Mesenchymal stem cell (in vitro differentiated cells and primary cell): ENCODE results near the gene KHDRBS1.
"Not testable (repeated sequence)": the region's sequence is repeated elsewhere in the genome, so short reads cannot be mapped to it uniquely, and the experiment has no call there.

Experiments
- DNase-seq: peaks from one replicate; pipeline ENCODE4 v3.0.0-alpha.2; 2013
- H2AFZ ChIP-seq: one replicate; pipeline ENCODE4 v1.6.1; 2013; ENCODE audit warnings: low read depth, mild to moderate bottlenecking, control low read depth, inconsistent platforms, low read length, moderate library complexity
- H2AK5ac ChIP-seq: 2 replicates; pipeline ENCODE4 v1.6.1; 2013; ENCODE audit warnings: low read length, moderate library complexity, mild to moderate bottlenecking, inconsistent platforms; ENCODE audit not compliant: severe bottlenecking
- H2BK120ac ChIP-seq: one replicate; pipeline ENCODE4 v1.6.1; 2013; ENCODE audit warnings: low read depth, mild to moderate bottlenecking, inconsistent platforms, low read length, moderate library complexity
- H2BK12ac ChIP-seq, 2 experiments: one replicate each; pipeline ENCODE4 v1.6.1; 2013; ENCODE audit warnings: inconsistent platforms in 2 of 2, low read length in 2 of 2, mild to moderate bottlenecking in 2 of 2, moderate library complexity in 2 of 2, control low read depth in 1 of 2
- H2BK15ac ChIP-seq: one replicate; pipeline ENCODE4 v1.6.1; 2013; ENCODE audit warnings: mild to moderate bottlenecking, low read depth, inconsistent platforms; ENCODE audit not compliant: poor library complexity, severe bottlenecking
- H2BK5ac ChIP-seq: 2 replicates; pipeline ENCODE4 v1.6.1; 2013; ENCODE audit warnings: low read depth, mild to moderate bottlenecking, low read length, control low read depth, inconsistent platforms; ENCODE audit not compliant: poor library complexity, severe bottlenecking
- H3K14ac ChIP-seq, 2 experiments: one replicate each; pipeline ENCODE4 v1.6.1; 2013; ENCODE audit warnings: inconsistent platforms in 2 of 2, low read length in 2 of 2, control low read depth in 1 of 2, mild to moderate bottlenecking in 1 of 2, moderate library complexity in 1 of 2
- H3K18ac ChIP-seq, 2 experiments: one replicate each; pipeline ENCODE4 v1.6.1; 2013; ENCODE audit warnings: inconsistent platforms in 2 of 2, low read length in 2 of 2, control low read depth in 1 of 2, low read depth in 1 of 2, mild to moderate bottlenecking in 1 of 2
- H3K23ac ChIP-seq, 2 experiments: one replicate each; pipeline ENCODE4 v1.6.1; 2013; ENCODE audit warnings: inconsistent platforms in 2 of 2, low read length in 2 of 2, mild to moderate bottlenecking in 2 of 2, moderate library complexity in 2 of 2, control low read depth in 1 of 2
- H3K27ac ChIP-seq: 2 replicates; pipeline ENCODE4 v1.5.1; 2013; ENCODE audit warnings: mild to moderate bottlenecking, moderate library complexity, low read length, control low read depth, inconsistent platforms; ENCODE audit not compliant: poor library complexity, severe bottlenecking
- H3K27me3 ChIP-seq, 2 experiments: 2 replicates each; pipeline versions ENCODE4 v1.6.1 to v1.7.0; 2013; ENCODE audit warnings: low read length in 2 of 2, mild to moderate bottlenecking in 2 of 2, moderate library complexity in 2 of 2, control low read depth in 1 of 2, inconsistent platforms in 1 of 2; ENCODE audit not compliant: control insufficient read depth in 1 of 2, insufficient read depth in 1 of 2
- H3K36me3 ChIP-seq, 2 experiments: 2 replicates each; pipeline versions ENCODE4 v1.6.1 to v1.7.0; 2013; ENCODE audit warnings: low read length in 2 of 2, control low read depth in 1 of 2, inconsistent platforms in 1 of 2, low read depth in 1 of 2, mild to moderate bottlenecking in 1 of 2; ENCODE audit not compliant: insufficient read depth in 2 of 2, control insufficient read depth in 1 of 2
- H3K4ac ChIP-seq, 2 experiments: one replicate each; pipeline ENCODE4 v1.6.1; 2013; ENCODE audit warnings: inconsistent platforms in 2 of 2, low read length in 2 of 2, mild to moderate bottlenecking in 2 of 2, moderate library complexity in 2 of 2, control low read depth in 1 of 2, low read depth in 1 of 2
- H3K4me1 ChIP-seq: 2 replicates; pipeline ENCODE4 v1.6.1; 2013; ENCODE audit warnings: low read depth, low read length, control low read depth; ENCODE audit not compliant: control insufficient read depth, insufficient read depth
- H3K4me2 ChIP-seq: 2 replicates; pipeline ENCODE4 v1.6.1; 2013; ENCODE audit warnings: low read length, mild to moderate bottlenecking, inconsistent platforms; ENCODE audit not compliant: poor library complexity, severe bottlenecking
- H3K4me3 ChIP-seq, 2 experiments: 2 replicates each; pipeline versions ENCODE4 v1.5.1 to v1.7.0; 2013; ENCODE audit warnings: low read length in 2 of 2, mild to moderate bottlenecking in 2 of 2, control low read depth in 1 of 2, low read depth in 1 of 2; ENCODE audit not compliant: insufficient read depth in 1 of 2
- H3K79me1 ChIP-seq: replicated peaks from 2 replicates; pipeline ENCODE4 v1.6.1; 2013; ENCODE audit warnings: mild to moderate bottlenecking, control low read depth, low read length, inconsistent platforms; ENCODE audit not compliant: poor library complexity, severe bottlenecking
- H3K9ac ChIP-seq: 2 replicates; pipeline ENCODE4 v1.7.0; 2013; ENCODE audit warnings: mild to moderate bottlenecking, low read length, moderate library complexity
- H3K9me3 ChIP-seq: 2 replicates; pipeline ENCODE4 v1.7.0; 2013; ENCODE audit warnings: mild to moderate bottlenecking, low read length; ENCODE audit not compliant: control insufficient read depth
- H4K8ac ChIP-seq: one replicate; pipeline ENCODE4 v1.6.1; 2013; ENCODE audit warnings: inconsistent platforms, mild to moderate bottlenecking, low read length, moderate library complexity
- H4K91ac ChIP-seq: one replicate; pipeline ENCODE4 v1.6.1; 2013; ENCODE audit warnings: mild to moderate bottlenecking, low read length, inconsistent platforms
- WGBS: methylation state at CpG from one replicate; pipeline ENCODE4 v1.1.7; 2013; ENCODE audit warnings: mixed read lengths; 5-methylcytosine and 5-hydroxymethylcytosine counted together

The KHDRBS1 gene

DNA sequence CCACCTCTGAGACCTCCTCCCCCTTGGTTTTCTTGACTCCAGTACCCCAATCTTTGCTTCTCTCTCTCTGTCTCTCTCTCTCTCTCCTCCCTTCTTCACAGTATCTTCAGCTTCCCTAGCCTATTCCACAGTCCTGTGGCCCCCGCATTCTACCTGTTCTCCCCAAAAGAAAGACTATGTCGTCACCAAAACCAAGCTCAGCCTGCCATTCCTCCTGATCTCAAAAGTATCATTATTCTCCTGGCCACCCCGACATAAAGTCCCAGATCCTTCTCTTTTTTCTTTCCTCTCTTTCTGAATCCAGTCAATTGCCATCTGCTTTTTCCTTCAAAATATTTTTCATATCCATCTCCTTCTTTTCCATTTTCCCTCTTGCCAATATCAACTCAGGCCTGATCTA lies 23.7 kb upstream of the KHDRBS1 start:
- no peak overlapping the region for H2BK12ac ChIP-seq
- H4K91ac ChIP-seq, result no peak overlapping the region
- no peaks in the 10 kb centered on the region for H3K27me3 ChIP-seq
- H3K79me1 ChIP-seq, result no peaks in the 10 kb centered on the region
- H3K4me1 ChIP-seq, result peaks cover 13% of the 10 kb centered on the region
- H3K9me3 ChIP-seq, result no peaks in the 10 kb centered on the region
- no peak overlapping the region for H3K4me2 ChIP-seq
- H2AK5ac ChIP-seq, result no peak overlapping the region
- no peak overlapping the region for H3K27ac ChIP-seq
- 95% methylated on average over 3 of the region's 3 CpGs for WGBS
- no peak for DNase-seq
- no peak overlapping the region for H3K23ac ChIP-seq
- no peak overlapping the region for H4K8ac ChIP-seq
- H3K4ac ChIP-seq, result no peak overlapping the region
- H3K36me3 ChIP-seq, result no peaks in the 10 kb centered on the region
- no peak overlapping the region for H3K4me3 ChIP-seq
- no peak overlapping the region for H2AFZ ChIP-seq
- H3K18ac ChIP-seq, result no peak overlapping the region
- H3K14ac ChIP-seq, result no peak overlapping the region
- H2BK5ac ChIP-seq, result no peak overlapping the region
- H3K9ac ChIP-seq, result no peak overlapping the region
- no peak overlapping the region for H2BK15ac ChIP-seq
- no peak overlapping the region for H2BK120ac ChIP-seq

DNA sequence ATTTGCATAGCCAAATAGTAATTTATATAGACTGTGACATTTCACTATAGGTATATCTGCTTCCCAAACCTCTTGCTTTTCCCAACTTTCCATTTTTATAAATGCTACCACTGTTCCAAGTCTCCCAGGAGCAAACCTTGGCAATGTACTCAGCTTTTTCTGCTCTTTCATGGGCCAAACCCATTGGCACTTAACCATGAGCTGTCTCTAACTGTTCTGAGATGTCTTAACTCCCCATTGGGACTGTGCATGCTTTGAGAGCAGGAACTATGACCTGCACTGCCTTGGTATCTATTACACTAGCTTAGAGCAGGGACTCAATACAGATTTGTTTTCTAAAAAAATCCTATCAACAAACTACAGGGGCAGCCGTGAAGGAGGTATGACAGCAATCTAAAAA lies 22.5 kb upstream of the KHDRBS1 start:
- no peak overlapping the region for H4K91ac ChIP-seq
- no peak overlapping the region for H2BK12ac ChIP-seq
- no peak overlapping the region for H3K4me3 ChIP-seq
- no peak overlapping the region for H2AFZ ChIP-seq
- no peak overlapping the region for H3K9ac ChIP-seq
- no peak overlapping the region for H2BK5ac ChIP-seq
- no peak overlapping the region for H2BK15ac ChIP-seq
- H3K36me3 ChIP-seq, result no peaks in the 10 kb centered on the region
- no peak overlapping the region for H3K23ac ChIP-seq
- no peak overlapping the region for H3K4ac ChIP-seq
- no peak overlapping the region for H4K8ac ChIP-seq
- H3K9me3 ChIP-seq, result no peaks in the 10 kb centered on the region
- no CpG with 5 or more reads among the region's 1 CpG for WGBS
- H3K4me1 ChIP-seq, result peaks cover 14% of the 10 kb centered on the region
- H3K18ac ChIP-seq, result no peak overlapping the region
- H2BK120ac ChIP-seq, result no peak overlapping the region
- H2AK5ac ChIP-seq, result no peak overlapping the region
- no peak overlapping the region for H3K14ac ChIP-seq
- DNase-seq, result no peak
- no peak overlapping the region for H3K27ac ChIP-seq
- no peaks in the 10 kb centered on the region for H3K79me1 ChIP-seq
- no peaks in the 10 kb centered on the region for H3K27me3 ChIP-seq
- no peak overlapping the region for H3K4me2 ChIP-seq

DNA sequence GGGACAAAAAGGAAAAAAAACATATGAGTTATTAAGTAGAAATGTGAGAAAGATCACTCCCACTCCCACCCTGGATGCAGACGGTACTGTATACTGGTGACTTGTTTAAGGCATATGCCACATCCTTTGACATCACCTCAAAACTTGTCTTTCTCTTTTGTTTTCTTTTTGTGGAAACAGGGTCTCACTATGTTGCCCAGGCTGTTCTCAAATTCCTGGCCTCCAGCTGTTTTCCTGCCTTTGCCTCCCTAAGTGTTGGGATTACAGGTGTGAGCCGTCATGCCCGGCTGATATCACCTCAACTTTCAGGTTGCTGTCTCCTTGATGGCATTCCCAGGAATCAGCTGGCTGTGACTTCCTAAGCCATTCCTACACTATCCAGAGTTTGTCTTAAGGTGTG lies 18.4 kb upstream of the KHDRBS1 start:
- Histone ChIP-seq H4K91ac (no peak overlapping the region), H2BK15ac (no peak overlapping the region), H3K79me1 (no peaks in the 10 kb centered on the region), H3K4me2 (no peak overlapping the region), H3K9ac (no peak overlapping the region), H2AFZ (no peak overlapping the region), H4K8ac (no peak overlapping the region), H3K18ac (no peak overlapping the region), H3K23ac (peak overlapping the region in 1 of 2 experiments; percentile 85), H3K36me3 (no peaks in the 10 kb centered on the region), H3K9me3 (no peaks in the 10 kb centered on the region), H3K4me3 (no peak overlapping the region), H3K4me1 (peaks cover 2% of the 10 kb centered on the region), H3K27ac (no peak overlapping the region), H2BK12ac (no peak overlapping the region), H2BK5ac (no peak overlapping the region), H3K4ac (no peak overlapping the region), H2BK120ac (no peak overlapping the region), H2AK5ac (no peak overlapping the region), H3K14ac (no peak overlapping the region), H3K27me3 (no peaks in the 10 kb centered on the region)
- WGBS, result 89% methylated on average over 3 of the region's 3 CpGs
- DNase-seq, result no peak

DNA sequence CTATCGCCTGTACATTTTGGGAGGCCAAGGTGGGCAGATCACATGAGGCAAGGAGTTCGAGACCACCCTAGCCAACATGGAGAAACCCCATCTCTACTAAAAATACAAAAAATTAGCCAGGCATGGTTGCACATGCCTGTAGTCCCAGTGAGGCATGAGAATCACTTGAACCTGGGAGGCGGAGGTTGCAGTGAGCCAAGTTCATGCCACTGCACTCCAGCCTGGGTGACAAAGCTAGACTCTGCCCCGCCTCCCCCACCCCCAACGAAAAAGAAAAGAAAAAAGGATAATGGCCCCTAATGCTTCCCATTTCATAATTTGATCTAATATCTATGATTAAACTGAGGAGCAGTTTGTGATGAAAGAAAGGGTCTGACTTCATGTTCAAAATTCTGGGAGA lies 17.5 kb upstream of the KHDRBS1 start:
- H3K4me3 ChIP-seq, H3K79me1 ChIP-seq, H3K4me2 ChIP-seq, H2BK12ac ChIP-seq, H3K27ac ChIP-seq, DNase-seq, H4K8ac ChIP-seq, H3K27me3 ChIP-seq, H3K14ac ChIP-seq, H3K4ac ChIP-seq, H3K9me3 ChIP-seq, H3K4me1 ChIP-seq, H2BK120ac ChIP-seq, H3K18ac ChIP-seq, H2AK5ac ChIP-seq, H3K23ac ChIP-seq, H4K91ac ChIP-seq, H3K9ac ChIP-seq, H3K36me3 ChIP-seq, H2BK5ac ChIP-seq, H2AFZ ChIP-seq, H2BK15ac ChIP-seq: not testable (repeated sequence)
- 100% methylated on average over 3 of the region's 5 CpGs for WGBS
